ENCODE results near the gene TMEM161A. TPM values are rescaled to one million over a fixed set of nuclear protein-coding genes. Genes with fewer than 3 reads are reported as not detected.
"Not testable (repeated sequence)": the region's sequence is repeated elsewhere in the genome, so short reads cannot be mapped to it uniquely, and the experiment has no call there.

Gene TMEM161A
- total RNA-seq, 1 experiment from 2014 or later = 60.2 TPM

DNA sequence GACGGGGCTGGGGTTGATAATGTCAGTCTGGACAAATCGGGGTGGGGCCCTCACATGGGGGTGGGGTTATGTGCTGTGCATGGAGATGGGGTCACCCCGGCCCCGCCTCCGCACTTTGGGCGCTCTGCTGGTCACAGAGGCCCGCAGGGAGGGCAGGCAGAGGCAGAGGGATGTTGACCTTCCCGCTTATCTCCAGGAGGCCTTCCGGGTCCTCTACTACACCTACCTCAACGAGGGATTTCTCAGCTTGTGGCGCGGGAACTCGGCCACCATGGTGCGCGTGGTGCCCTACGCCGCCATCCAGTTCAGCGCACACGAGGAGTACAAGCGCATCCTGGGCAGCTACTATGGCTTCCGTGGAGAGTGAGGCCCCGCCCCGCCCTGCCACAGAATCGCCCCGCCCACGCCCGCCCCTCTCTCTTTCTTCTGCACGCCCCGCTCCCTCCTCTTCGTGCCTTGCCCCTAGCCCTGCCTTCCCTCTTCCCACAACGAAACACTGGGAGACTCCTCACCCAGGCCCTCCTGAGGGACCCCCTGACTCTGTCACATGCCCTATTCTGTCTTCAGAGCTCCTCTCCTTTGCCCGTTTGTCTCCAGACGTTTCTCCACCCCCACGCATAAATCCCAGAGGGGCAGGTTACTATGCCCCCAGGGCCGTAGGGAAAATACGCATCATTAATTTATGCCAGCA is 32.8 kb downstream of the TMEM161A start:
- no peak for DNase-seq (ENCODE audit: low spot score)
- in situ Hi-C loops (cut with HindIII; ENCODE audit: low sequenced_read_pairs) = no loop called here

DNA sequence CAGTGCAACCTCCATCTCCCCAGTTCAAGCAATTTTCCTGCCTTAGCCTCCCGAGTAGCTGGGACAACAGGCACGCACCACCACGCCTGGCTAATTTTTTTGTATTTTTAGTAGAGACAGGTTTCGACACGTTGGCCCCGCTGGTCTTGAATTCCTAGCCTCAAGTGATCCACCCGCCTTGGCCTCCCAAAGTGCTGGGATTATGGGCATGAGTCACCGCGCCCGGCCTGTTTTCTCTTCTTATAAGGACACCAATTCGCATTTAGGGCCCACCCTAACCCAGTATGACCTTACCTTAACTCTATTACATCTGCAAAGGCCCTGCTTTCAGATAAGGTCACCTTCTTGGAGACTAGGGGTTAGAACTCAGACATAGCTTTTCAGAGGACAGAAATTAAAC is 35.1 kb downstream of the TMEM161A start:
- DNase-seq (ENCODE audit: low spot score) = no peak
- in situ Hi-C loops (cut with HindIII; ENCODE audit: low sequenced_read_pairs) = no loop called here

- DNase-seq (ENCODE audit: low spot score) = not testable (repeated sequence)
These were observed 35.7 kb downstream of the TMEM161A start for GRCh38 chr19:19102566-19102965.

DNA sequence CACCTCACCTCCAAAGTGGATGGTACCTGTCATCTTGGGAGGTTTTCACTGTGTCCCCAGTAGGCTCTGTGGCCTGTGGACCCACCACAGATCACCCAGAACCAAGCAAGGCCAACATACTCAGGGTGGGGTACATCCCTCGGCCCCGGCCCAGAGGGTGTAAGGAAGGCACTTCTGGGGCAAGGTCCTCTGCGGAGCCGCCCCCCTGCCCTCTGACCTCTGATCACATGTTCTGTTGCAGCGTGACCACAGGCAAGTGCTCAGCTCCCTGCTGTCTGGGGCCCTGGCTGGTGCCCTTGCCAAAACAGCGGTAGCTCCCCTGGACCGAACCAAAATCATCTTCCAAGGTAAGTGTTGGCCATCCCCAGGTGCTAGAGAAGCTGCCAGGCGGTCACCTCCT is 36.7 kb downstream of the TMEM161A start:
- in situ Hi-C loops (cut with HindIII; ENCODE audit: low sequenced_read_pairs) = no loop called here
- no peak for DNase-seq (ENCODE audit: low spot score)

More at GRCh38 chr19:19102566-19102965, 35.7 kb downstream of the TMEM161A start:
- in situ Hi-C loops (cut with HindIII; ENCODE audit: low sequenced_read_pairs) = not testable (repeated sequence)

DNA sequence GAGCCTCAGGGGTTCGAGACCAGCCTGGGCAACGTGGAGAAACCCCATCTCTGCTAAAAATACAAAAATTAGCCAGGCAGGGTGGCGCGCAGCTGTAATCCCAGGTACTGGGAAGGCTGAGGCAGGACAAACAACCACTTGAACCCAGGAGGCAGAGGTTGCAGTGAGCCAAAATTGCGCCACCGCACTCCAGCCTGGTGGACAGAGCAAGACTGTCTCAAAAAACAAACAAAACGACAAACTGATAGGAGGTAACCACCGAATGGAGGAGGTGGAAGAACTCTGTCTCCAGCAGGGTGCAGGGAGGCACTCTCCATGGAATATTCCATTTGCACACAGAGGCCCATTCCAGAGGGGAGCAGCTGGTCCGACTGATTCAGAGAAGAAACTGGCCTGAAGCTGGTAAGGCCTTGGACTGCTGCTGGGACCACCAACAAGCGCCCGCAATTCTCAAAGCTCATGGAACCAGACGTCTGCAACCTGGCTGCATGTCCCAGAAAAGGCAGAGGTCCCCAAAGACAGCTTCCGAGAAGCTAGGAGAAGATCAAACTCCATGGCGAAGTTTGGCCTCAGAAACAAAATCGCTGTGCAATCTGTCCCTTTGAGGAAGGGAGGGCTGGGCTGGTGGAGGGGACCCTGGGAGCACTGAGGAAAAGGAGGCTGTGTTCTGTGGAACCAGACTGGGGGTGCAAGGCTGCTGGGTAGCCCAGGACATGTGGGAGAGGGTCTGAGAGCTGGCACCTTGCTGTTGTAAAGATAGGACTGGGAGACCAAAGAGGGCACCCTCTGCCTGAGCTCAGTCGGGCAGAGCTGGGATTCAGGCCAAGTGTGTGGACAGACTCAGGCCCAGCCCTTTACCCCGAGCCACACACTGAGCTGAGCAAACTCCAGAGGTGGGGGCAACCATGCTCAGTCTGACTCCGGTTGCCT is 39.3 kb downstream of the TMEM161A start:
- in situ Hi-C loops (cut with HindIII; ENCODE audit: low sequenced_read_pairs) = no loop called here
- DNase-seq (ENCODE audit: low spot score) = no peak

- in situ Hi-C loops (cut with HindIII; ENCODE audit: low sequenced_read_pairs) = no loop called here
- no peak for DNase-seq (ENCODE audit: low spot score)
These were observed 40.1 kb downstream of the TMEM161A start for GRCh38 chr19:19098084-19098702.

DNA sequence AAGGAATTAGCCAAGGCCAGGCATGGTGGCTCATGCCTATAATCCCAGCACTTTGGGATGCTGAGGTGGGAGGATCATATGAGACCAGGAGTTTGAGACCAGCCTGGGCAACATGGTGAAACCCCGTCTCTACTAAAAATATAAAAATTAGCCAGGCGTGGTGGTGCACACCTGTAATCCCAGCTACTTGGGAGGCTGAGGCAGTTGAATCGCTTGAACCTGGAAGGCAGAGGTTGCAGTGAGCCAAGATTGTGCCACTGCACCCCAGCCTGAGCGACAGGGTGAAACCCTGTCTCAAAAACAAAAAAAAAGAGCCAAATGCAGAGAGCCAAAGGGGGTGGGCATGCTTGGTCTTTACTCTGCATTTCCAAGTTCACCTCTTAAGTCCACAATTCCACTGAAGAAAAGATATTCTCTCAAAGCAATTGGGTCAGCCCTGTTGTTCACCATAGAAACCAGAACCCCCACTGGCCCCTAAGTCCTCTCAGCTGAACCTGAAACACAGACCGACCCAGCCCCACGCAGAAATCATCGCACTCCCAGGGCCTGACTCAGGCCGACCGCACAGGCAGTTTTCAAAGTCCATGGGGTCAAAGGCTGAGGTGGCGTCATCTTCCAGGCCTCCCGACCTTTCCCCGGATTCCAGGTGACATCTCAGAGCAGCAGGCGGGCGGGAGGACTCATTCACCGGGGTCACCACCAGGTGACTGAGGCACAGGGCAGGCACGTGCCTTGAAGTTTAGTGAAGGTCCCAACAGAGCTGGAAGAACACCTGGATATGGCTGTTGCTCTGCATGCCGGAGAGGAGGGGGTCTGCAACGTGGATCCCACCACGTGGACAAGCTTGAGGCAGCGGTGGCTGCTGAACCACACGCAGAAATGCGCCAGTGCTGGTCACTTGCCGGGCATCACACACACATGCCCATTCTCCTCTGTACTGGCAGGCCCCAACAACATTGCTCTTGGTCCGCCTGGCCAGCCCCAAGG is 41.3 kb downstream of the TMEM161A start:
- no peak for DNase-seq (ENCODE audit: low spot score)
- in situ Hi-C loops (cut with HindIII; ENCODE audit: low sequenced_read_pairs) = no loop called here

- DNase-seq (ENCODE audit: low spot score) = no peak
- in situ Hi-C loops (cut with HindIII; ENCODE audit: low sequenced_read_pairs) = no loop called here
These were observed 42.6 kb downstream of the TMEM161A start for GRCh38 chr19:19095691-19096090.

GRCh38 chr19:19094513-19094912 is 43.8 kb downstream of the TMEM161A start:
- no peak for DNase-seq (ENCODE audit: low spot score)
- in situ Hi-C loops (cut with HindIII; ENCODE audit: low sequenced_read_pairs) = no loop called here

DNA sequence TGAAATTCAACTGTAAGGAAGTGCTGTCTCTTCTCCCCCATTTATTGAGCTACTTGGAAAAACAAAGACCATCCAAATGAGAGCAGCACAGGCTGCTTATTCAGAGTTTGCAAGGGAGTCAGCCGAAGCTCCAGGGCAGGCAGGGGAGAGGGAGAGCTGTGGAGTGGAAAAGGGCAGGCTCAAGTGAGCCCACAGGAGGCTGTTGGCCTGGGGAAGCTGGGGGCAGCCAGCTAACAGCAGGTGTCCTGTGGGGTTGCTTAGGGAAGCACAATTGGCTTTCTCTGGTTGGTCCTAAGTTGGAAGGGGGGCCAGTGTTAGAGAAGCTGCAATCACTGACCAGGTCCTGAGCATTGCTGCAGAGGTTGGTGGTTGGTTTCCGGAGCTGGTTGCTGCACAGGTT is 50.6 kb downstream of the TMEM161A start:
- no peak for DNase-seq (ENCODE audit: low spot score)
- in situ Hi-C loops (cut with HindIII; ENCODE audit: low sequenced_read_pairs) = no loop called here

- in situ Hi-C loops (cut with HindIII; ENCODE audit: low sequenced_read_pairs) = no loop called here
- DNase-seq (ENCODE audit: low spot score) = no peak
These were observed 54.7 kb downstream of the TMEM161A start for GRCh38 chr19:19083413-19084178.

DNA sequence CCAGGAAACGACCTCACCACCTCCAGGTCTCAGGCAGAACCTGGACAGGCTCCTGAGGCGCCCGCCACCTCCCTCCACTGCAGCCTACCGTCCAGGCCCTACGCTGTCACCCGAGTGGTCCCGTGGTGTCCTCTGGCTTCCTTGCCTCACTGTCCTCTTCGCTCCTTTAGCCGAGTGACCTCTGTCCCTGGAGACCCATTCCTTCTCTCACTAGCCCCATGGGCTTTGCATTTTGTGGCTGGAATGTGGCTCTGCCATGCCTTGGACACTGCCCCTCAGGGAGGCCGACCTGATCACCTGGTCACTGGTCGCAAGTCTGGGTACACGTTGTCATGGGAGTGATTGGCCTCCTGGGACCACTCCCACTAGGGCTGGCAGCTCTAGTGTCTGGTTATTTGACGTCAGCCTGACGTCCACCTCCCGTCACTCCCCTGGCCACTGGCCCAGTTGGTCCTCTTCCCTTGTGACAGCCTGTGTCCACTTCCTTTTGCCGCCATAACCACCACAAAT is 56.6 kb downstream of the TMEM161A start:
- DNase-seq (ENCODE audit: low spot score) = no peak

GRCh38 chr19:19079571-19079970 is 58.7 kb downstream of the TMEM161A start:
- in situ Hi-C loops (cut with HindIII; ENCODE audit: low sequenced_read_pairs) = no loop called here
- no peak for DNase-seq (ENCODE audit: low spot score)

More for the DNA sequence above, 56.6 kb downstream of the TMEM161A start:
- in situ Hi-C loops (cut with HindIII; ENCODE audit: low sequenced_read_pairs) = no loop called here

- in situ Hi-C loops (cut with HindIII; ENCODE audit: low sequenced_read_pairs) = no loop called here
These were observed 59.5 kb downstream of the TMEM161A start for GRCh38 chr19:19078801-19079200.

DNA sequence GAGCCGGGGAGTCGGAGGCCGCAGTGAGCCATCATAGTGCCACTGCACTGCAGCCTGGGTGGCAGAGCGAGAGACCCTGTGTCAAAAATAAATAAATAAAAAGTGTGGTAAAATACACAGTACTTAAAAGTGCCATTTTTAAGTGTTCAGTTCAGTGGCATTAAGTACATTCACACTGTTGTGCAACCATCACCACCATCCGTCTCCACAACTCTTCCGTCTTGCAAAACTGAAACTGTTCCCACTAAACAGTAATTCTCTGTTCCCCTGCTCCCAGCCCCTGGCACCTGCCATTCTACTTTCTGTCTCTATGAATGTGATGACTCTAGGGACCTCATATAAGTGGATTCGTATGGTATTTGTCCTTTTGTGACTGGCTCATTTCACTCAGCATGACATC is 61.2 kb downstream of the TMEM161A start:
- DNase-seq (ENCODE audit: low spot score) = no peak
- in situ Hi-C loops (cut with HindIII; ENCODE audit: low sequenced_read_pairs) = no loop called here

More at GRCh38 chr19:19078801-19079200, 59.5 kb downstream of the TMEM161A start:
- no peak for DNase-seq (ENCODE audit: low spot score)

GRCh38 chr19:19076476-19076875 is 61.8 kb downstream of the TMEM161A start:
- no peak for DNase-seq (ENCODE audit: low spot score)
- in situ Hi-C loops (cut with HindIII; ENCODE audit: low sequenced_read_pairs) = no loop called here

DNA sequence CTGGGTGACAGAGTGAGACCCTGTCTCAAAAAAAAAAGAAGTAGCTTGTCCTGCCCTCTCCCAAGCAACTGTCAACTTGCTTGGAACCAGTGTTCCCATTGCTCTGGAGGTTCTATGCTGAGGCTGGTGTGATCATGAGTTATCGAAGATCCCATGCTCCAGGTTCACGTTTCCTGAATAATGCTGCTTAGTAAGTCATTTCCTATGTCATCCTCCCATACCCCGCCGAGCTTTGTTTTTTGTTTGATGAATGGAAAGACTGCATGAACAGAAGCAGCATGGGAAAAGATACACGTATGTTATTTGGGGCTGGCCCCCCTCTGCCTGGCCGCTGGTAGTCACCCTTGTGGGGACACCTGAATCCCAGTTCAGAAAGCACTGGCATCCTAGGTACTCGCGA is 63.2 kb downstream of the TMEM161A start:
- DNase-seq (ENCODE audit: low spot score) = no peak
- in situ Hi-C loops (cut with HindIII; ENCODE audit: low sequenced_read_pairs) = no loop called here
